ENCODE measurements around the gene ZNF581.
A peak's percentile ranks its signal among the peaks of the same experiment; 100 is the strongest.

ZNF581 gene

DNA sequence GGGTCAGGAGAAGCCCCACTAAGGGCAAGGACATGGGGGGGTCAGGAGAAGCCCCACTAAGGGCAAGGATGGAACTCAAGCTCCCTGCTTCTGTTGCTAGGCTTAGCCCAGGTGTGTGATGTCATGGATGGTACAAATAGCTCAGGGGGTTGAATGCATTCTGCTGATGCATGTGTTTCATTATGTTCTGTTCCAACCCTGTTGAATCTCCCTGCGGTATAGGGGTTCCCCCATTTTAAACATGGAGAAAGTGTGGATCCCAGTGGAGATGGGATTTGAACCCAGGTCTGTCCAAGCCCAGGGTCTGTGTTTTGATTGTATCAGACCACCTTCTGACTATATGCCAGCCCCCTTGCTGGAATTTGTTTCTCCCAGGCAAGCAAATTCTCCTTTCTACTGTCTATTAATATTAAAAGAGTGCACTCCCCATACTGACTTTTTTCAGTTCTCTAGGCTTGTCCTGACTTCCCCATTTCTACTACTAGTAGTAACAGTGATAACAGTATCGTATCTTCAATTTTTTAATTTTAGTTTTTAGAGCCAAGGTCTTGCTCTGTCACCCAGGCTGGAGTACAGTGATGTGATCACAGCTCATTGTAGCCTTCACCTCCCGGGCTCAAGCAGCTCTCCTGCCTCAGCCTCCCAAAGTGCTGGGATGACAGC, 31.3 kb upstream of the ZNF581 start:
- DNase-seq, result no peak

DNA sequence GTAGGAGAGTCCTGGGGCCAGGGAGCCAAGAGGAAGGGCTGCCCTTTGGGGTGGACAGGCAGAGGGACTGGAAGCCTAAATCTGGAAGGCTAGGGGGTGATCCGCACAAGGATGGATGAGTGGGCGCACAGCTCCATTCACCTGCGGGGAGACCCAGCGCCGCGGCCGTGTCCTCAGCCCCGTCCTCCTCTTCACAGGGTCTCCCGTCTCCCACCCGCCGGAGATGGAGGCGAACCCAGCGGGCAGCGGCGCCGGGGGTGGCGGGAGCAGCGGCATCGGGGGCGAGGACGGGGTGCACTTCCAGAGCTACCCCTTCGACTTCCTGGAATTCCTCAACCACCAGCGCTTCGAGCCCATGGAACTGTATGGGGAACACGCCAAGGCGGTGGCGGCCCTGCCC, 30.1 kb upstream of the ZNF581 start:
- DNase-seq, result no peak

DNA sequence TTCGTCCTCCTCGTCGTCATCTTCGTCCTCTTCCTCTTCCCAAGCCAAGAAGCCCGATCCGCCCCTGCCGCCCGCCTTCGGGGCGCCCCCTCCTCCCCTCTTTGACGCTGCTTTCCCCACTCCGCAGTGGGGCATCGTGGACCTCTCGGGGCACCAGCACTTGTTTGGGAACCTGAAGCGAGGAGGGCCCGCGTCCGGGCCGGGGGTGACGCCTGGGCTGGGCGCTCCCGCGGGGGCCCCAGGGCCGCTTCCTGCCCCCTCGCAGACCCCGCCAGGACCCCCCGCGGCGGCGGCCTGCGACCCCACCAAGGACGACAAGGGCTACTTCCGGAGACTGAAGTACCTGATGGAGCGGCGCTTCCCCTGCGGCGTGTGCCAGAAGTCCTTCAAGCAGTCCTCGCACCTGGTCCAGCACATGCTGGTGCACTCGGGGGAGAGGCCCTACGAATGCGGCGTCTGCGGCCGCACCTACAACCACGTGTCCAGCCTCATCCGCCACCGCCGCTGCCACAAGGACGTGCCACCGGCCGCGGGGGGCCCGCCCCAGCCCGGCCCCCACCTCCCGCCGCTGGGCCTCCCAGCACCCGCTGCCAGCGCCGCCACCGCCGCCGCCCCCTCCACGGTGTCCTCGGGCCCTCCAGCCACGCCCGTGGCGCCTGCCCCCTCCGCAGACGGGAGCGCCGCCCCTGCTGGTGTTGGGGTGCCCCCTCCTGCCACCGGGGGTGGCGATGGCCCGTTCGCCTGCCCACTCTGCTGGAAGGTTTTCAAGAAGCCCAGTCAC, 29.3 kb upstream of the ZNF581 start:
- DNase-seq, result no peak

DNA sequence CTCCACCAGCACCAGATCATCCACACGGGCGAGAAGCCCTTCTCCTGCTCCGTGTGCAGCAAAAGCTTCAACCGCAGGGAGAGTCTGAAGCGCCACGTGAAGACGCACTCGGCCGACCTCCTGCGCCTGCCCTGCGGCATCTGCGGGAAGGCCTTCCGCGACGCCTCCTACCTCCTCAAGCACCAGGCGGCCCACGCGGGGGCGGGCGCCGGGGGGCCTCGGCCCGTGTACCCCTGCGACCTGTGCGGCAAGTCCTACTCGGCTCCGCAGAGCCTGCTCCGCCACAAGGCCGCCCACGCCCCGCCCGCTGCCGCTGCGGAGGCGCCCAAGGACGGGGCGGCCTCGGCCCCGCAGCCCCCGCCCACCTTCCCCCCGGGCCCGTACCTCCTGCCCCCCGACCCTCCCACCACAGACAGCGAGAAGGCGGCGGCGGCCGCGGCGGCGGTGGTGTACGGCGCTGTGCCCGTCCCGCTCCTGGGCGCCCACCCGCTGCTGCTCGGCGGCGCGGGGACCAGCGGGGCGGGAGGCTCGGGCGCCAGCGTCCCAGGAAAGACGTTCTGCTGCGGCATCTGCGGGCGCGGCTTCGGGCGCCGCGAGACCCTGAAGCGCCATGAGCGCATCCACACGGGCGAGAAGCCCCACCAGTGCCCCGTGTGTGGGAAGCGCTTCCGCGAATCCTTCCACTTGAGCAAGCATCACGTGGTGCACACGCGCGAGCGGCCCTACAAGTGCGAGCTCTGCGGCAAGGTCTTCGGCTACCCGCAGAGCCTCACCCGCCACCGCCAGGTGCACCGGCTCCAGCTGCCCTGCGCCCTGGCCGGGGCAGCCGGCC, 28.5 kb upstream of the ZNF581 start:
- DNase-seq, result no peak

DNA sequence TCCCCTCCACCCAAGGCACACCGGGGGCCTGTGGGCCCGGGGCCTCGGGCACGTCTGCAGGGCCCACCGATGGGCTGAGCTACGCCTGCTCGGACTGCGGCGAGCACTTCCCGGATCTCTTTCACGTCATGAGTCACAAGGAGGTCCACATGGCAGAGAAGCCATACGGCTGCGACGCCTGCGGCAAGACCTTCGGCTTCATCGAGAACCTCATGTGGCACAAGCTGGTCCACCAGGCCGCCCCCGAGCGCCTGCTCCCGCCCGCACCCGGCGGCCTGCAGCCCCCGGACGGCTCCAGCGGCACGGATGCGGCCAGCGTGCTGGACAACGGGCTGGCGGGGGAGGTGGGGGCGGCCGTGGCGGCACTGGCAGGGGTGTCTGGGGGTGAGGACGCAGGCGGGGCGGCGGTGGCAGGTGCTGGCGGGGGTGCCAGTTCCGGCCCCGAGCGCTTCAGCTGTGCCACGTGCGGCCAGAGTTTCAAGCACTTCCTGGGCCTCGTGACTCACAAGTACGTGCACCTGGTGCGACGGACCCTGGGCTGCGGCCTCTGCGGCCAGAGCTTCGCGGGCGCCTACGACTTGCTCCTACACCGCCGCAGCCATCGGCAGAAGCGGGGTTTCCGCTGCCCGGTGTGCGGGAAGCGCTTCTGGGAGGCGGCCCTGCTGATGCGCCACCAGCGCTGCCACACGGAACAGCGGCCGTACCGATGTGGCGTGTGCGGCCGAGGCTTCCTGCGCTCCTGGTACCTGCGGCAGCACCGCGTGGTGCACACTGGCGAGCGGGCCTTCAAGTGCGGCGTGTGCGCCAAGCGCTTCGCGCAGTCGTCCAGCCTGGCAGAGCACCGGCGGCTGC, 27.7 kb upstream of the ZNF581 start:
- DNase-seq, result no peak

DNA sequence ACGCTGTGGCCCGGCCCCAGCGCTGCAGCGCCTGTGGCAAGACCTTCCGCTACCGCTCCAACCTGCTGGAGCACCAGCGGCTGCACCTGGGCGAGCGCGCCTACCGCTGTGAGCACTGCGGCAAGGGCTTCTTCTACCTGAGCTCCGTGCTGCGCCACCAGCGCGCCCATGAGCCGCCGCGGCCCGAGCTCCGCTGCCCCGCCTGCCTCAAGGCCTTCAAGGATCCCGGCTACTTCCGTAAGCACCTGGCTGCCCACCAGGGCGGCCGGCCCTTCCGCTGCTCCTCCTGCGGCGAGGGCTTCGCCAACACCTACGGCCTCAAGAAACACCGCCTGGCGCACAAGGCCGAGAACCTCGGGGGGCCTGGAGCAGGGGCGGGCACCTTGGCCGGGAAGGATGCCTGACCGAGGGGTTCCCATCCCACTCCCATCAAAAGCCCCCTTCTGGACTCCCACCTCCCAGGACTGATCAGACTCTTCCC, 27.0 kb upstream of the ZNF581 start:
- DNase-seq, result no peak

DNA sequence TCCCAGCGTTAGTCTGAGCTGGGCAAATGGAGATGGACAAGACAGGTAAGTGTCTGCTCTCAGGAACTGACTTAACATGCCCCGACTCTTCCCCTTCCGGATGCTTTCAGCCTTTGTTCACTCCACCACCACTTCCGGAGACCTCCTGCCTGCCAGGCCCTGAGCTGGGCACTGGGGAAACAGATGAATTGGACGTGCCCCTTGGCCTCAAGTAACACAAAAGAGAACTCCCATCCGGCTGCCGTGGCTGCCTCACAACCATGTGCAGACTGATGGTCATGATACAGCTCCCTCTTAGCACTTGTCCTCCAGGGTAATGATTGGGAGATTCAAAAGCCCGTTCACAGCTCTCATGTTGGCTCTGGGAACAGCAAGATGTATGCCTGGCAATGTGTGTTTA, 26.0 kb upstream of the ZNF581 start:
- DNase-seq, result no peak

DNA sequence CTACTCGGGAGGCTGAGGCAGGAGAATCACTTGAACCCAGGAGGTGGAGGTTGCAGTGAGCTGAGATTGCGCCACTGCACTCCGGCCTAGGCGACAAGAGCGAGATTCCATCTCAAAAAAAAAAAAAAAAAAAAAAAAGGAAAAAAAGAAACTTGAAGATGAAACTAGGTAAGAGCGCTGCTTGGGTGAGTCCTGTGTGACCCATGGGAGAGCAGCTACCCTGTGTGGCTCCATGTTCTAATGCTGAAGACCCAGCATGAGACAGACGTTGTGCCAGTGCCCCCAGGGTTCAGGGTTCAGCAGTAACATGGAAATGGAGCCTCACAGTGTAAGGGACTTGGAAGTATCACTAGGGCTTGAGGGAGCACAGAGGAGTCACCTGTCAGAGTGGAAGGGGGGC, 25.0 kb upstream of the ZNF581 start:
- no peak for DNase-seq

DNA sequence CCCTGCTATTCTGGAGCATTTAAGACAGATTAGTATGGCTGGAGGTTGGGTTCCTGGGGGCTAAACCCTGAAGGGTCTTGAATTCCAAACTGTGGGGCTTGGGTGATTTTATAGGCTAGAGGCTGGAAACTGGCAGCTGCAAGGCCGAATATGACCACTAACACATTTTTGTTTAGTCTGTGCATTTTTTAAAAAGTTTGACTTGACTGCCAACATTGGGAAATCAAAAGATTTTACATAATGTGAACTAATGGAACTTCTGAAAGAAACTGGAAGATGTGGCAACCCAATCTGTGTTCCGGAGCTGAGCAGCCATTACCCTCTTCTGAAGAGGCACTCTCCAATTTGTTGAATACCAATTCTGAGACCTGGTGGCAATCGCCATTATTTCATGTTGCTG, 24.2 kb upstream of the ZNF581 start:
- no peak for DNase-seq

DNA sequence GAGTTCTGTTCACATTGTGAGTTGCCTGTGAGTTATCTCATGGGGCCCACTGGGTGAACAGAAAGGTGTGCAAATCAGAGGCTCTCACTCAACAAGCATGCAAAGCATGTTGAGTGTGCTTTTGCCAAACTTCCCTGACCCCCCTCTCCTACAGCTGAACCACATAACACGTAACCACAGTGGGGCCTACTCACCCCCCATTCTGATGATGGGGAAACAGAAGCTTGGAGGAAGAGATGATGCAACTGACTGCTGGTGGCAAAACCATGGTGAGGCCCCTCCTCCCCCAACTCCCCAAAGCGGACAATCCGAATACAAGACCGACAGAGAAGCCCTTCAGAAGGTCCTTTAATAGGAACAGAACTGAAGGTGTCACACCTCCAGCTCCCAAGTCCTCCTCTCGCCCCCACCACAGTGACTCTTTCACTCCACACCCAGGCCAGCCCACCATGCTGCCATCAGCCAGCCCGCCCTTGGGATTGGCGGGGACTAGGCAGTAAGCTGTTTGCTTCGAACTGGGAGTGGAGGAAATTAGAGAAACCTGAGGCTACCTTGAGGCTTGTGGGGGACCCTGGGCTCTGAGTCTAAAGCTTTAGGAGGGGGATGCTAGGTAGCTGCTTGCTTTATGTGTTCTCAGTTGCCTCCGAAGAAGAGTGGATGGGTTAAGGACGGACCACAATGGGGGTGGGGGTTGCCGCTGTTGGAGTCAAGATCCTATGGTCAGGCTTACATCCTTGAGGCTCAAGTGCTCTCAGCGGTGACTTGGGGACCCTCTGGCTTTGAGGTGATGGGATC, 22.8 kb upstream of the ZNF581 start:
- DNase-seq, result no peak

DNA sequence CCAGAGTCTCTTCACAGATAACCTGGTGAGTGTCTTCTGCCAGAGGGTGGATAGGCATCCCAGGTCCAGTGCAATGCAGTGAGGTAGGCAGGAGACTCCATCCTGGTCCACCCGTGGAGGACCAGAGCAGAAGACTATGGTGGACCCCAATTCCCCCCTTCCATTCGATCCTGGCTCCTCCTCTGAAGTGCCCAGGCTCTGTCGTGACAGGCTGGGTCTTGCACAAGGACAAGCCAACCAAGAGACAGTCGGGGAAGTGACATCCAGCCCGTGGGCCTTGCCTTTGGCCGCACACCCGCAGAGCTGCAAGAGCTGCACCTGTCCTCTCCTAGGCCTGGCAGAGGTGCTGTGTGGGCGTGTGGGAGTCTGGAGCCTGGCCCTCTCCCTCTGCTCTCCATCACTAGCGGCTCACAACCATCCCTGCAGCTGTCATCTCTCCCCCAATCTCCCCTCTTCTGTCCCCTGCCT, 22.2 kb upstream of the ZNF581 start:
- DNase-seq, result no peak

DNA sequence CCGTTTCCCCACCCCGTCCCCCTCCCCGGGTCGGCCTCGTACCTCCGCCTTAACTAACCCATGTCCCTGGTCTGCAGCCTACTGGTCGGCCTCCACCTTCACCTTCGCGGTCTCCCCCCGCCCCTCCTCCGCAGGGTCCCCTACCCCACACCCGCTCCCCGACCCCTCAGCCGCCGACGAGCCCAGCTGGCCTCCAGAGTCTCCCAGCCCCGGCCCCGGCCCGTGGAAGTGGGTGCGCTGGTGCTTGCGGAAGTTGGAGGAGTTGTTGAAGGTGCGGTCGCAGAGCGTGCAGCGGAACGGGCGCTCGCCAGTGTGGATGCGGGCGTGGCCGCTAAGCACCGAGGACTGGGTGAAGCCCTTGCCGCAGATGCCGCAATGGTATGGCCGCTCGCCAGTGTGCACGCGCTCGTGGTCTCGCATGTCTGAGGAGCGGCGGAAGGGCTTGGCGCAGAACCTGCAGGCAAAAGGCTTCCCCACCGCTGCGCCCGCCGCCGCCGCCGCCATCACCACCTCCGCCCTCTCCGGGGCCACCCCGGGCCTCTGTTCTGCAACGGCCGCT, 21.7 kb upstream of the ZNF581 start:
- DNase-seq, result no peak

DNA sequence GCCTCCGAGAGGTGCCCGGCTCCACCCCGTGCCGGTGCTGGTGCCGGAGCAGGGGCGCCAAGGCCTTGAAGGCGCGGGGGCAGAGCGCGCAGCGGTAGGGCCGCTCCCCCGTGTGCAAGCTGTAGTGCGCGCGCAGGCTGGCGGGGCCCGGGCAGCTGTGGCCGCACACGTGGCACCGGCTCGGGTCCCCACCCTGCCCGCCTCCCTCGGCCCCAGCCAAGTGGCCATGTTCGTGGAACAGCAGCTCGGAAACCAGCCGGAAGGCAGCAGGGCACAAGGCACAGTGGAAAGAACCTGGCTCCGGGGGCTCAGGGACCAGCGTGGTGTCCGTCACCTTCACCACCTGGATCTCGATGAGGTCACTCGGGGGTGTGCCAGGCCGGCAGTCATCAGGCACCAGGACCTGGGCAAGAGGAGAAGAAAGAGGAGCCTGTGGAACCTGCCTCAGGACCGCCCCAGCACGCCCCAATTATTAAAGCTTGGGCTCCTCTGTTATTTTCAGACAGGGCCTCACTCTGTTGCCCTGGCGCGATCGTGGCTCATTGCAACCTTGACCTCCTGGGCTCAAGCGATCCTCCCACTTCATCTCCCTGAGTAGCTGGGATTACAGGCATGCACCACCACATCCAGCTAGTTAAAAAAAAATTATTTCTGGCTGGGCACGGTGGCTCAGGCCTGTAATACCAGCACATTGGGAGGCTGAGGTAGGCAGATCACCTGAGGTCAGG, 21.0 kb upstream of the ZNF581 start:
- no peak for DNase-seq

DNA sequence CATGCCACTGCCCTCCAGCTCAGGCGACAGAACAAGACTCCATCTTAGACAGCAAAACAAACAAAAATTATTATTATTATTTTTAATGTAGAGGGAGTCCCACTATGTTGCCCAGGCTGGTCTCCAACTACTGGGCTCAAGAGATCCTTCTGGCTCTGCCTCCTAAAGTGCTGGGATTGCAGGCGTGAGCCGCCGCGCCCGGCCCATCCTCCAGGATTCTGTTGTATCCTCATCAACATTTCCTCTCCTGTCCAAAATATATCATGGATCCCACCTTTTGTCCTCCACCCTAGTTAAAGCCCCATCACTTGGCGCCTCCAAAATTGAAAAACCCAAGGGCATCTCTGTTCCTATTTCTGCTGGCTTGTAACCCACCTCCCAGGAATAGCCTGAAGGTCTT, 20.3 kb upstream of the ZNF581 start:
- no peak for DNase-seq

DNA sequence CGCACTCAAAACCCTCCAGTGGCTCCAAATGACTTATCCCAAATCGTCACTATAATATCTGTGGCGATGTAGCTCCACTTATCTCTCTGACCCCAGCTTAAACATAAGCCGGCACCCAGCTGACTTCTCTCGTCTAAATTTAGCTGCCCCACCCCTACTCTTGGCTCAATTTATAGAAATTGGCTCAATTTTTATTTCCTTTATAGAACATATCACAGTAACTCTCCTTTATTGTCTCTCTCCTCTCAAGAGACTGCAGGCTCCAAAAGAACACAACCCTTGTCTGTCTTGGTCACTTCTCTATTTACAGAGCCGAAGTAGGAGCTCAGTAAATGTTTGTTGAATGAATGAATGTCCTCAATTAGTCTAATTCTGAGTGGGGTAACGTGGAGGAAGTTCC, 19.9 kb upstream of the ZNF581 start:
- DNase-seq, result no peak

DNA sequence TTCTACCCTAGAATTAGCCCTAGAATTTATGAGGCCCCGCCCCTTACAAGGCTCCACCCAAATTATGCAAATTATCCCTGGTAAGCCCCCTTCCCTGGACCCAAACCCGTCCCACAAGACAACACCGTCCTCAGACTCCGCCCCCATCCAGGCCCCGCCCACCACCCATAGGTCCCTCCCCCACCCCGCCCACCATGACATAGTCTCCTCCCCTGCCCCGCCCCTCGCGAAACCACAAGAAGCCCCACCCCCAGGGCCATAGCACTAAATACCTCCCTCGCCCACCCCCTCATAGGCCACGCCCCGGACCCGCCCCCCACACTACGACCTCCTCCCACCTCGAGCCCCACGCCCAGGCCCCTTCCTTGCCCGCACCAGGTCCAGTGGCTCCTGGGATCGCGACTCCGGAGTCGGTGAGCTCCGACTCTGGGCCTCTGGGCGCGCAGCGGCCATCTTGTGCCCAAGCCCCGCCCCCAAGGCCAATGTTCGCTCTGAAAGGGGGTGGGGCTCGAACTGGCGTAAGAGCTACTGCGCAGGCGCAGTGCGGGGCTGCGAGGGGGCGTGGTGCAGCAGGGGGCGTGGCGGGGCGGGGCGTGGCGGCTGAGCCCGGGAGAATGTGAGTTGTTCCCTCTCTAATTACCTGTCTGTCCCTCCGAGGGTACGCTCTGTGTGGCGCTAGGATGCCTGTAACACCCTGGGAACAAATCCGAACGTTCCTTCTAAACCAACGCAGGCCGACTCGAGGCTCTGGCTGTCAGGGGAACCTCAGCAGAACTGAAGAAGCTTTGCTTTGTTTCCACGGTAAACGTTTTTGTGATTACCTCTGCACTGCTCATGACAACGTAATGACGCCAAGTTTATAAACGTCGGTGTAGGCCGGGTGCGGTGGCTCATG, 19.1 kb upstream of the ZNF581 start, which contains the start of gene ZNF784:
Gene ZNF784, minus strand, starts transcription at position 458 of the 895 bp plus-strand sequence. Its CDS starts 5 bp downstream, at position 453.
- peak; percentile 82 for DNase-seq

DNA sequence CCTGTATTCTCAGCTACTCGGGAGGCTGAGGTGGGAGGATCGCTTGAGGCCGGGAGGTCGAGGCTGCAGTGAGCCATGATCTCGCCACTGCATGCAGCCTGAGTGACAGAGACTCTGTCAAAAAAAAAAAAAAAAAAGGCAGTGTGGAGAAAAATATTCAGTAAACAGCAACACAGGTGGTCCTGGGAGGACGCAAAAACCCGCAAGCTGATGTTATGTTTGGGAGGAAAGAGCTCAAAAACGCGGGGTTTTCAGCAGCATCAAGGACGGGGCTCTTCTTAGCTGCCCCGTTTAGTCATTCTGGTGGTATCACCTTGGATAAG, 18.5 kb upstream of the ZNF581 start:
- no peak for DNase-seq

DNA sequence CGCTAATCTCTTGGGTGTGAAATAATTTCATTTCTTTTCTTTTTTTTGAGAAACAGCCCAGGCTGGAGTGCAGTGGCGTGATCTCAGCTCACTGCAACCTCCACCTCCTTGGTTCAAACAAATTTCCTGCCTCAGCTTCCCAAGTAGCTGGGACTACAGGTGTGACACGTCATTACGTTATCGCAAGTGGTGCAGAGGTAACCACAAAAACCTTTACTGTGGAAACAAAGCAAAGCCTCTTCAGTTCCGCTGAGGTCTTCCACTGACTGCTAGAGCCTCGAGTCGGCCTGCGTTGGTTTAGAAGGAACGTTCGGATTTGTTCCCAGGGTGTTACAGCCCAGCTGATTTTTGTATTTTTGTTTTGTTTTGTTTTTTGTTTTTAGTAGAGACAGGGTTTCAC, 17.1 kb upstream of the ZNF581 start:
- no peak for DNase-seq

DNA sequence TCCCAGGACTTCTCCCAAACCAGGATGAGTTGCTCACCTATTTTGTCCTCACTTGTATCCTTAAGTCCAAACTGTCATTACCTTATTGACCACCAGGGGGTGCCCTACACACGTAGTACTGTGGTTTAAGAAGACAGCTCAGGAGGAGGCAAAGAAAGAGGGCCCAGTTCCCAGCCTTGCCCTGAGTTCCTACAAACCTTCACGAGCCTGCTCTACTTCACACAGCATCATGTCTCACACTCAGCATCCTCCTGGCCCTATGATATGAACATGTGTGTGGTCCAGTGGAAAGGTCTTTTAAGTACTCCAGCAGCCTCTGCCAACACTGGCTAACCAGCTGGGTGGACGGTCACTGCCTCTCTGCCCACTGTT, 11.0 kb upstream of the ZNF581 start:
- DNase-seq, result peak; percentile 83

DNA sequence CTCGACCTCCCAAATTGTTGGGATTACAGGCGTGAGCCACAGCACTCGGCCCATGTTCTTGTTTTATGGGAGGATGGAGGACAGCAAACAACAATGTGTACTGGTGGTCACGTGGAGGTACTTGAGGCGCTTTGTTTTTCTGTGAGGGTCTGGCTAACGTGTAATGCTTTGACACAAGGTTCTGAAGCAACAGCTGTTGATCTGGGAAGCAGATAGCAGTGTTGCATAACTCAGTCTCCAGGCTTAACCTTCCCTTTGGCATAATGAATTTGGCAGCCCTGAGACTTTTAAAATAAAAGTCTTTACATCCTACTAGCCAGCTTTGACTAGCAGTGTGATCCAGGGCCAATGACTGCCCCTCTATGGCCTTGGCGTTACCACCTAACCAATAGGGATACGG, 9.6 kb upstream of the ZNF581 start:
- DNase-seq, result no peak
